Measurements from ENCODE around the gene MAN2A1. TPM values are rescaled to one million over a fixed set of nuclear protein-coding genes. Genes with fewer than 3 reads are reported as not detected.
A peak's percentile ranks its signal among the peaks of the same experiment; 100 is the strongest.

The MAN2A1 gene
- polyA plus RNA-seq, 2 of the 4 experiments (the other 2 are of a cell fraction) = 15.8 to 51.5 TPM

- ChIA-PET CTCF (no interaction called here), POLR2A (no interaction called here)
- WGBS (ENCODE audit: missing lambda C conversion rate) = 95% methylated on average over 3 of the region's 3 CpGs
- Histone ChIP-seq H3K4me3 (no peak overlapping the region), H3K4me2 (no peak overlapping the region), H3K4me1 (no peaks in the 10 kb centered on the region), H3K27ac (no peak overlapping the region), H3K9me3 (no peaks in the 10 kb centered on the region)
- FAIRE-seq = no peak
- TF ChIP-seq ELK1 (IDR thresholded peaks at IDR 0.05; ENCODE audit: low read depth, low read length) = no peak
- TF ChIP-seq CEBPB (IDR thresholded peaks at IDR 0.05) = no peak
- no peak for TF ChIP-seq KDM5A (IDR thresholded peaks at IDR 0.05)
- TF ChIP-seq MYC (IDR thresholded peaks at IDR 0.05; ENCODE audit: borderline replicate concordance, low read length) = no peak
- no peak for TF ChIP-seq BHLHE40 (IDR thresholded peaks at IDR 0.05; ENCODE audit: low read depth, low read length)
- TF ChIP-seq MAX (IDR thresholded peaks at IDR 0.05) = no peak
- TF ChIP-seq ZSCAN20 (CRISPR knock-in tag; IDR thresholded peaks at IDR 0.05) = no peak
- no peak for TF ChIP-seq JUN (IDR thresholded peaks at IDR 0.05)
- TF ChIP-seq NFE2L2 (conservative IDR thresholded peaks at IDR 0.05; ENCODE audit: low read length) = no peak
- no peak for TF ChIP-seq E2F6 (IDR thresholded peaks at IDR 0.05; ENCODE audit: borderline replicate concordance, low read depth)
- TF ChIP-seq ZNF302 (CRISPR knock-in tag; IDR thresholded peaks at IDR 0.05) = no peak
- TF ChIP-seq PBX3 (IDR thresholded peaks at IDR 0.05) = no peak
- no peak for TF ChIP-seq KDM1A (IDR thresholded peaks at IDR 0.05; ENCODE audit: low read depth)
- DNase-seq (ENCODE audit: low read depth in 1 of 2, low spot score in 1 of 2) = no peak
- ATAC-seq = no peak
Measured at GRCh38 chr5:109788596-109788995, 98.9 kb downstream of the MAN2A1 start.

- TF ChIP-seq ZNF302 (CRISPR knock-in tag; IDR thresholded peaks at IDR 0.05) (no peak), CHD2 (IDR thresholded peaks at IDR 0.05; ENCODE audit: low read length, partially characterized antibody) (no peak), RARB (CRISPR knock-in tag; IDR thresholded peaks at IDR 0.05) (no peak), POLR2AphosphoS2 (conservative IDR thresholded peaks at IDR 0.05; ENCODE audit: low read length) (no peak), CHD4 (IDR thresholded peaks at IDR 0.05; ENCODE audit: borderline replicate concordance) (no peak), HMGXB4 (CRISPR knock-in tag; IDR thresholded peaks at IDR 0.05; ENCODE audit: borderline replicate concordance) (no peak), CBX8 (IDR thresholded peaks at IDR 0.05) (no peak)
- CTCF ChIA-PET = no interaction called here
- FAIRE-seq (no peak), DNase-seq (ENCODE audit: low read depth in 1 of 2, low spot score in 1 of 2) (no peak), ATAC-seq (no peak)
- no peak overlapping the region for H3K4me2 ChIP-seq
- WGBS (ENCODE audit: missing lambda C conversion rate) = 88% methylated on average over 1 of the region's 1 CpG
- no peaks in the 10 kb centered on the region for H3K4me1 ChIP-seq
- POLR2A ChIA-PET = no interaction called here
- H3K4me3 ChIP-seq = no peak overlapping the region
- no peak overlapping the region for H3K27ac ChIP-seq
- H3K9me3 ChIP-seq = no peaks in the 10 kb centered on the region
Measured at GRCh38 chr5:109792613-109793012, 102.9 kb downstream of the MAN2A1 start.

GRCh38 chr5:109803854-109804253 is 114.1 kb downstream of the MAN2A1 start:
- Histone ChIP-seq H3K4me2 (peak overlapping the region; percentile 67), H3K27ac (0 out of 6 replicates have a peak overlapping the region, but pooled peaks of 1 of the 2 experiments have one; percentile 49), H3K9me3 (no peaks in the 10 kb centered on the region), H3K4me1 (peaks cover 21% of the 10 kb centered on the region), H3K4me3 (no peak overlapping the region)
- FAIRE-seq (no peak), ATAC-seq (0 out of 6 replicates have a peak, but pooled peaks of 1 of the 2 experiments have one; percentile 23), DNase-seq (ENCODE audit: low read depth in 1 of 2, low spot score in 1 of 2) (peak in 1 of 2 experiments; percentile 2)
- ChIA-PET CTCF (no interaction called here), POLR2A (no interaction called here)
- WGBS (ENCODE audit: missing lambda C conversion rate) = 54% methylated on average over 2 of the region's 2 CpGs
- TF ChIP-seq FOSL2 (IDR thresholded peaks at IDR 0.05) = no peak
- no peak for TF ChIP-seq FOSL2 (CRISPR knock-in tag; IDR thresholded peaks at IDR 0.05)
- no peak for TF ChIP-seq ZC3H11A (IDR thresholded peaks at IDR 0.05)
- no peak for TF ChIP-seq HMGXB4 (CRISPR knock-in tag; IDR thresholded peaks at IDR 0.05; ENCODE audit: borderline replicate concordance)
- TF ChIP-seq POLR2AphosphoS2 (conservative IDR thresholded peaks at IDR 0.05; ENCODE audit: low read length) = no peak
- no peak for TF ChIP-seq HOXA7 (CRISPR knock-in tag; IDR thresholded peaks at IDR 0.05)
- no peak for TF ChIP-seq CBX8 (IDR thresholded peaks at IDR 0.05)
- TF ChIP-seq HES2 (IDR thresholded peaks at IDR 0.05) = no peak
- no peak for TF ChIP-seq USF2 (IDR thresholded peaks at IDR 0.05)
